Motor neuron (in vitro differentiated cells): ENCODE measurements around the gene CLCNKB. TPM values are rescaled to one million over a fixed set of nuclear protein-coding genes. Genes with fewer than 3 reads are reported as not detected.
"Not testable (repeated sequence)": the region's sequence is repeated elsewhere in the genome, so short reads cannot be mapped to it uniquely, and the experiment has no call there.

Experiments
- ATAC-seq, 8 experiments: fragments of 200-7000 bp; cut with Tn5 transposase; replicated peaks in 6 of 8; 2 replicates each; pipeline ENCODE4 v1.8.0; 2021; ENCODE audit warnings: mild to moderate bottlenecking in 8 of 8, moderate library complexity in 8 of 8
- H3K27ac ChIP-seq, 2 donors: fragments of 250-450 bp; sonication (Bioruptor Pico); 2 replicates each; pipeline ENCODE4 v1.9.0; 2021; ENCODE audit warnings: antibody characterized with exemption in 2 of 2, mild to moderate bottlenecking in 2 of 2, moderate library complexity in 1 of 2
- H3K4me1 ChIP-seq, 2 donors: fragments of 250-450 bp; sonication (Bioruptor Pico); replicated peaks in 1 of 2; 2 replicates each; pipeline ENCODE4 v1.6.1; 2021; ENCODE audit warnings: antibody characterized with exemption in 2 of 2, mild to moderate bottlenecking in 2 of 2, moderate library complexity in 1 of 2
- H3K4me3 ChIP-seq, 5 donors: fragments of 250-450 bp; sonication (Bioruptor Pico); 2 replicates each; pipeline ENCODE4 v1.9.0; 2021; ENCODE audit warnings: antibody characterized with exemption in 5 of 5, mild to moderate bottlenecking in 5 of 5, moderate library complexity in 4 of 5
- WGBS, 10 experiments: fragments of 450-650 bp; shearing (Covaris generic); methylation state at CpG; one replicate each; pipeline ENCODE4 v1.0.0; 2022; 5-methylcytosine and 5-hydroxymethylcytosine counted together
- in situ Hi-C, 9 experiments: fragments of 400-800 bp; cut with MboI; loops; one replicate each; pipeline ENCODE4 v1.15.0; 2021; ENCODE audit warnings: low sequenced_read_pairs in 9 of 9, low pct_unique_long_range_greater_than_20kb in 2 of 9; ENCODE audit not compliant: unreplicated experiment in 9 of 9
- total RNA-seq, 8 experiments: library from RNA; unstranded; fragments of 300-600 nt; gene quantifications; 2 replicates each; pipeline versions ENCODE4 v1.2.3 to v1.2.4, GENCODE V29; 2022

CLCNKB gene
- total RNA-seq, 8 experiments from 2014 or later, result 0.09 to 0.43 (median 0.21) TPM; not detected in 3

GRCh38 chr1:16046842-16047241 is 3.3 kb downstream of the CLCNKB start:
- no peak for ATAC-seq
- no peak overlapping the region for H3K4me3 ChIP-seq
- no peak overlapping the region for H3K27ac ChIP-seq
- in situ Hi-C loops, result no loop called here
- peaks cover 15 to 25% of the 10 kb centered on the region in 2 donors for H3K4me1 ChIP-seq
- WGBS, 10 experiments, result 27 to 83% (median 71%) methylated on average over 3 to 7 of the region's 7 CpGs; no CpG with 5 or more reads in 5 of the 10 experiments

- Histone ChIP-seq H3K27ac (no peak overlapping the region), H3K4me3 (no peak overlapping the region), H3K4me1 (peaks cover 15 to 25% of the 10 kb centered on the region in 2 donors)
- in situ Hi-C loops, result no loop called here
- ATAC-seq, result no peak
- WGBS, 10 experiments, result 100% methylated on average over 2 to 3 of the region's 19 CpGs; no CpG with 5 or more reads in 8 of the 10 experiments
Measured at GRCh38 chr1:16047791-16048475, 4.4 kb downstream of the CLCNKB start.

GRCh38 chr1:16048573-16049189 is 5.1 kb downstream of the CLCNKB start:
- Histone ChIP-seq H3K4me1 (peaks cover 9 to 22% of the 10 kb centered on the region in 2 donors), H3K4me3 (peak overlapping the region; percentile 4 to 34 (median 27)), H3K27ac (peak overlapping the region in 1 of 2 donors; percentile 14)
- 10 to 40% methylated on average over 2 of the region's 25 CpGs; no CpG with 5 or more reads in 8 of the 10 experiments for WGBS, 10 experiments
- ATAC-seq, result peak; percentile 80 to 90 (median 86)
- in situ Hi-C loops, result no loop called here

- ATAC-seq, result no peak
- in situ Hi-C loops, result no loop called here
- Histone ChIP-seq H3K4me3 (no peak overlapping the region), H3K27ac (no peak overlapping the region), H3K4me1 (peaks cover 9 to 14% of the 10 kb centered on the region in 2 donors)
- 45 to 72% (median 71%) methylated on average over 1 to 3 of the region's 7 CpGs; no CpG with 5 or more reads in 7 of the 10 experiments for WGBS, 10 experiments
Measured at GRCh38 chr1:16050328-16050727, 6.7 kb downstream of the CLCNKB start.

- peaks cover 15 to 20% of the 10 kb centered on the region in 2 donors for H3K4me1 ChIP-seq
- in situ Hi-C loops, result no loop called here
- no peak for ATAC-seq
- H3K4me3 ChIP-seq, result no peak overlapping the region
- no peak overlapping the region for H3K27ac ChIP-seq
- 40 to 100% (median 100%) methylated on average over 1 to 2 of the region's 3 CpGs; no CpG with 5 or more reads in 4 of the 10 experiments for WGBS, 10 experiments
Measured at GRCh38 chr1:16051039-16051438, 7.5 kb downstream of the CLCNKB start.

- H3K27ac ChIP-seq, ATAC-seq, in situ Hi-C loops, H3K4me3 ChIP-seq: not testable (repeated sequence)
- 79 to 90% methylated on average over 2 to 7 of the region's 12 CpGs; no CpG with 5 or more reads in 8 of the 10 experiments for WGBS, 10 experiments
- peaks cover 15 to 20% of the 10 kb centered on the region in 2 donors for H3K4me1 ChIP-seq
Measured at GRCh38 chr1:16051949-16052348, 8.4 kb downstream of the CLCNKB start.

- no peak for ATAC-seq
- WGBS, 10 experiments, result 53 to 100% (median 79%) methylated on average over 1 to 4 of the region's 8 CpGs; no CpG with 5 or more reads in 4 of the 10 experiments
- H3K4me1 ChIP-seq, result peaks cover 9 to 14% of the 10 kb centered on the region in 2 donors
- H3K4me3 ChIP-seq, result no peak overlapping the region
- in situ Hi-C loops, result no loop called here
- H3K27ac ChIP-seq, result no peak overlapping the region
Measured at GRCh38 chr1:16053781-16054502, 10.4 kb downstream of the CLCNKB start.

- Histone ChIP-seq H3K27ac (no peak overlapping the region), H3K4me3 (no peak overlapping the region), H3K4me1 (peaks cover 6 to 10% of the 10 kb centered on the region in 2 donors)
- in situ Hi-C loops, result no loop called here
- ATAC-seq, result no peak
- WGBS, 10 experiments, result 0 to 100% (median 62%) methylated on average over 1 to 7 of the region's 7 CpGs
Measured at GRCh38 chr1:16054598-16055540, 11.3 kb downstream of the CLCNKB start.

- H3K27ac ChIP-seq, result no peak overlapping the region
- H3K4me3 ChIP-seq, result no peak overlapping the region
- WGBS, 10 experiments, result 0 to 100% (median 57%) methylated on average over 1 to 4 of the region's 18 CpGs; no CpG with 5 or more reads in 6 of the 10 experiments
Measured at GRCh38 chr1:16055613-16056520, 12.3 kb downstream of the CLCNKB start.

GRCh38 chr1:16056521-16056912 is 12.9 kb downstream of the CLCNKB start:
- H3K4me3 ChIP-seq, H3K27ac ChIP-seq, ATAC-seq, H3K4me1 ChIP-seq, in situ Hi-C loops: not testable (repeated sequence)
- no CpG with 5 or more reads among the region's 4 CpGs for WGBS, 10 experiments

More at GRCh38 chr1:16055613-16056520, 12.3 kb downstream of the CLCNKB start:
- in situ Hi-C loops, result no loop called here
- peak; percentile 83 to 99 (median 87) for ATAC-seq
- peaks cover 6% of the 10 kb centered on the region in 2 donors for H3K4me1 ChIP-seq

- H3K27ac ChIP-seq, ATAC-seq, H3K4me1 ChIP-seq, H3K4me3 ChIP-seq, in situ Hi-C loops: not testable (repeated sequence)
- WGBS, 10 experiments, result 47 to 100% (median 75%) methylated on average over 1 to 3 of the region's 7 CpGs; no CpG with 5 or more reads in 6 of the 10 experiments
Measured at GRCh38 chr1:16057314-16057915, 13.8 kb downstream of the CLCNKB start.
